SU-DHL-6 (cell line): ENCODE results near the gene PDE1C.

Source experiments
- H2AFZ ChIP-seq: fragments of 200-600 bp; sonication (generic); 2 replicates; pipeline ENCODE4 v1.6.1; 2014; ENCODE audit warnings: low read depth, mild to moderate bottlenecking, moderate library complexity, mixed read lengths, antibody characterized with exemption, low read length; ENCODE audit not compliant: severe bottlenecking
- H3F3A ChIP-seq: fragments of 200-600 bp; shearing (Covaris generic); 2 replicates; pipeline ENCODE4 v1.6.0; 2016; ENCODE audit warnings: antibody characterized with exemption, mild to moderate bottlenecking; ENCODE audit not compliant: insufficient read depth
- H3K27ac ChIP-seq: fragments of 200-600 bp; sonication (generic); 2 replicates; pipeline ENCODE4 v1.5.1; 2016; ENCODE audit warnings: low read depth, mild to moderate bottlenecking, low read length, moderate library complexity, mixed read lengths
- H3K27me3 ChIP-seq: fragments of 200-600 bp; sonication (generic), shearing (Covaris generic); 2 replicates; pipeline ENCODE4 v1.6.0; 2014; ENCODE audit warnings: mild to moderate bottlenecking, low read length
- H3K36me3 ChIP-seq: fragments of 200-600 bp; sonication (generic); 2 replicates; pipeline ENCODE4 v1.6.1; 2014; ENCODE audit warnings: mild to moderate bottlenecking, low read length, mixed read lengths
- H3K4me2 ChIP-seq: fragments of 300-600, 200-600 bp; shearing (Covaris generic), sonication (generic); 2 replicates; pipeline ENCODE4 v1.6.0; 2014; ENCODE audit warnings: low read length, low read depth, mild to moderate bottlenecking; ENCODE audit not compliant: poor library complexity, severe bottlenecking
- H3K4me3 ChIP-seq: fragments of 200-600 bp; sonication (generic); 2 replicates; pipeline ENCODE4 v1.5.1; 2014; ENCODE audit warnings: antibody characterized with exemption, low read length, mild to moderate bottlenecking, mixed read lengths; ENCODE audit not compliant: insufficient read depth, poor library complexity, severe bottlenecking
- H3K79me2 ChIP-seq: fragments of 200-600 bp; sonication (generic); 2 replicates; pipeline ENCODE4 v1.6.1; 2014; ENCODE audit warnings: mild to moderate bottlenecking, low read length, moderate library complexity; ENCODE audit not compliant: insufficient read depth
- H3K9ac ChIP-seq: fragments of 200-600 bp; sonication (generic); 2 replicates; pipeline ENCODE4 v1.7.0; 2014; ENCODE audit warnings: mild to moderate bottlenecking, low read length
- H3K9me2 ChIP-seq: fragments of 200-600 bp; sonication (generic); replicated peaks from 2 replicates; pipeline ENCODE4 v1.6.1; 2014; ENCODE audit warnings: low read length; ENCODE audit not compliant: insufficient read depth
- H3K9me3 ChIP-seq: fragments of 200-600 bp; sonication (generic); 2 replicates; pipeline ENCODE4 v1.6.1; 2014; ENCODE audit warnings: low read length, mixed read lengths; ENCODE audit not compliant: insufficient read depth
- H4K20me1 ChIP-seq: fragments of 200-600 bp; sonication (generic); 2 replicates; pipeline ENCODE4 v1.6.1; 2014; ENCODE audit warnings: low read depth, mild to moderate bottlenecking, antibody characterized with exemption, low read length, moderate library complexity, mixed read lengths
- EZH2phosphoT487 ChIP-seq: fragments of 200-600 bp; sonication (generic), shearing (Covaris generic); conservative IDR thresholded peaks from 2 replicates; pipeline ENCODE4 v1.6.1; 2018; ENCODE audit warnings: mild to moderate bottlenecking, antibody characterized with exemption, low read length, moderate library complexity, mixed read lengths
- TF ChIP-seq, protein P1 (sequence below): fragments of 200-600 bp; sonication (generic); IDR thresholded peaks from one replicate; pipeline ENCODE4 v1.5.1; 2017; ENCODE audit warnings: antibody characterized with exemption, mild to moderate bottlenecking, low read length, moderate library complexity; ENCODE audit not compliant: insufficient read depth, poor library complexity, severe bottlenecking

The PDE1C gene

DNA sequence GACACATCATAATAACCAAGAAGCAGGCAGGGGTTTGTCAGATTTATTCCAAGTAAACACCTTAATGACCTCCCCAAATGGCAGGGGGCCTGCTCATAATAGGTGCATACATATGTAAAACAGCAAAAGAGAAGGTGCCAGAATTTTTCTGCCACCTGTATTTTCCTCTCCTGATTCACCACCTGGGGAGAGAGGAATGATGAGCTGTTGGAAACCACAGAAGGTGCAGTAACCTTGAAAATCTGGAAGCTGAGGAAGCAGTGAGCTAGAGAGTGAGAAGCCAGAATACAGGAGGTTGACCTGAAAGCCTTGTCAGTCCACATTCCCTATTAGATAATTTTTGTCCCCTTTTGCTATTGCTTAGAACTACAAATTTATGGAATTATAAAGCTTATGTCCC is 46.2 kb upstream of the PDE1C start:
- Histone ChIP-seq H3K27ac (no peak overlapping the region), H3K4me2 (no peak overlapping the region), H3K27me3 (no peaks in the 10 kb centered on the region)

DNA sequence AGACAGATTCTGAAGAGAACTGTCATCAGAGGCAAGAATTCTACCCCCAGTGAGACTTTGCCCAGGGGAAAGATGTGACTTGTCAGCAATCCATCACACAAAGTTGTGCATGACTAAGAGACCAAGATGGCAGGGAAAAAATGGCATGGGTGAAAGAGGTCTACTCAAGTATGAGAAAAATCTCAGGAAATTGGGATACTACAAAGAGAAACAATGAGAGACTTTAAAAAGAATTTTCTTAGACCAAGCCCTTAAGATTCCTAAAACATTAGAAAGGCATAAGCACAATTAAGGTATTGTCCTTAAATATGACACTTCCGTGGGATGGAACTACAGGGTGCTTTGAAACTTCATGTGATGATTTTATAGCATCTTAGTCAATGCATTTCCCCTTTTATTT is 45.6 kb upstream of the PDE1C start:
- Histone ChIP-seq H3F3A (no peaks in the 10 kb centered on the region), H3K79me2 (no peaks in the 10 kb centered on the region), H4K20me1 (no peaks in the 10 kb centered on the region), H3K9me2 (no peaks in the 10 kb centered on the region), H3K27ac (no peak overlapping the region), H3K4me2 (no peak overlapping the region), H3K27me3 (no peaks in the 10 kb centered on the region), H3K9me3 (0 out of 2 replicates have a peak, but pooled peaks cover 7% of the 10 kb centered on the region), H3K36me3 (no peaks in the 10 kb centered on the region), H2AFZ (no peak overlapping the region), H3K4me3 (no peak overlapping the region), H3K9ac (no peak overlapping the region)
- TF ChIP-seq, protein P1, sequence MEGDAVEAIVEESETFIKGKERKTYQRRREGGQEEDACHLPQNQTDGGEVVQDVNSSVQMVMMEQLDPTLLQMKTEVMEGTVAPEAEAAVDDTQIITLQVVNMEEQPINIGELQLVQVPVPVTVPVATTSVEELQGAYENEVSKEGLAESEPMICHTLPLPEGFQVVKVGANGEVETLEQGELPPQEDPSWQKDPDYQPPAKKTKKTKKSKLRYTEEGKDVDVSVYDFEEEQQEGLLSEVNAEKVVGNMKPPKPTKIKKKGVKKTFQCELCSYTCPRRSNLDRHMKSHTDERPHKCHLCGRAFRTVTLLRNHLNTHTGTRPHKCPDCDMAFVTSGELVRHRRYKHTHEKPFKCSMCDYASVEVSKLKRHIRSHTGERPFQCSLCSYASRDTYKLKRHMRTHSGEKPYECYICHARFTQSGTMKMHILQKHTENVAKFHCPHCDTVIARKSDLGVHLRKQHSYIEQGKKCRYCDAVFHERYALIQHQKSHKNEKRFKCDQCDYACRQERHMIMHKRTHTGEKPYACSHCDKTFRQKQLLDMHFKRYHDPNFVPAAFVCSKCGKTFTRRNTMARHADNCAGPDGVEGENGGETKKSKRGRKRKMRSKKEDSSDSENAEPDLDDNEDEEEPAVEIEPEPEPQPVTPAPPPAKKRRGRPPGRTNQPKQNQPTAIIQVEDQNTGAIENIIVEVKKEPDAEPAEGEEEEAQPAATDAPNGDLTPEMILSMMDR, result no peak
- TF ChIP-seq EZH2phosphoT487, result no peak

More for the DNA sequence above, 46.2 kb upstream of the PDE1C start:
- H3K9ac ChIP-seq, result no peak overlapping the region
- H3K36me3 ChIP-seq, result no peaks in the 10 kb centered on the region
- TF ChIP-seq, protein P1, result no peak
- no peak for TF ChIP-seq EZH2phosphoT487
- H3K9me2 ChIP-seq, result no peaks in the 10 kb centered on the region
- no peaks in the 10 kb centered on the region for H3K79me2 ChIP-seq
- H3K9me3 ChIP-seq, result 0 out of 2 replicates have a peak, but pooled peaks cover 3% of the 10 kb centered on the region
- H3K4me3 ChIP-seq, result no peak overlapping the region
- H4K20me1 ChIP-seq, result no peaks in the 10 kb centered on the region
- H2AFZ ChIP-seq, result no peak overlapping the region
- no peaks in the 10 kb centered on the region for H3F3A ChIP-seq

GRCh38 chr7:32108651-32109050 is 38.4 kb upstream of the PDE1C start:
- Histone ChIP-seq H3K9ac (no peak overlapping the region), H3K27ac (no peak overlapping the region)
- TF ChIP-seq, protein P1, result no peak
- no peak for TF ChIP-seq EZH2phosphoT487

More at GRCh38 chr7:32108651-32109050, 38.4 kb upstream of the PDE1C start:
- Histone ChIP-seq H3K79me2 (no peaks in the 10 kb centered on the region), H3F3A (no peaks in the 10 kb centered on the region), H3K36me3 (no peaks in the 10 kb centered on the region), H3K27me3 (no peaks in the 10 kb centered on the region), H3K9me3 (0 out of 2 replicates have a peak, but pooled peaks cover 7% of the 10 kb centered on the region), H3K4me2 (no peak overlapping the region), H3K4me3 (no peak overlapping the region), H3K9me2 (no peaks in the 10 kb centered on the region), H4K20me1 (no peaks in the 10 kb centered on the region), H2AFZ (no peak overlapping the region)
